Neuronal stem cell (in vitro differentiated cells): ENCODE data around the gene ATP2B3.
A peak's percentile ranks its signal among the peaks of the same experiment; 100 is the strongest.

ENCODE experiments used
- DNase-seq: peaks from one replicate; pipeline ENCODE4 v3.0.0-alpha.2; 2013; ENCODE audit warnings: low spot score
- H2AFZ ChIP-seq: one replicate; pipeline ENCODE4 v1.6.1; 2013; ENCODE audit warnings: mild to moderate bottlenecking, low read length, inconsistent platforms
- H2AK5ac ChIP-seq: 2 replicates; pipeline ENCODE4 v1.6.1; 2013; ENCODE audit warnings: low read depth, mild to moderate bottlenecking, inconsistent platforms, low read length, moderate library complexity, mixed read lengths
- H2BK120ac ChIP-seq: 2 replicates; pipeline ENCODE4 v1.6.1; 2013; ENCODE audit warnings: low read depth, mild to moderate bottlenecking, inconsistent platforms, low read length, moderate library complexity, mixed read lengths
- H2BK12ac ChIP-seq: one replicate; pipeline ENCODE4 v1.6.1; 2013; ENCODE audit warnings: low read length, inconsistent platforms
- H2BK15ac ChIP-seq: 2 replicates; pipeline ENCODE4 v1.6.1; 2013; ENCODE audit warnings: mild to moderate bottlenecking, low read length, inconsistent platforms, mixed read lengths
- H2BK5ac ChIP-seq: one replicate; pipeline ENCODE4 v1.6.1; 2013; ENCODE audit warnings: inconsistent platforms, mild to moderate bottlenecking, low read length, moderate library complexity
- H3K14ac ChIP-seq: one replicate; pipeline ENCODE4 v1.6.1; 2013; ENCODE audit warnings: low read length, inconsistent platforms
- H3K18ac ChIP-seq: 2 replicates; pipeline ENCODE4 v1.6.1; 2013; ENCODE audit warnings: low read length, inconsistent platforms
- H3K23ac ChIP-seq: 2 replicates; pipeline ENCODE4 v1.6.1; 2013; ENCODE audit warnings: low read depth, mild to moderate bottlenecking, mixed read lengths, low read length, inconsistent platforms; ENCODE audit not compliant: poor library complexity
- H3K27ac ChIP-seq: replicated peaks from 3 replicates; pipeline ENCODE4 v1.5.1; 2013; ENCODE audit warnings: low read length, inconsistent platforms
- H3K27me3 ChIP-seq, 3 experiments: 2 replicates each; pipeline ENCODE4 v1.6.1; 2013; ENCODE audit warnings: low read length in 3 of 3, mild to moderate bottlenecking in 2 of 3, inconsistent platforms in 1 of 3, low read depth in 1 of 3, mixed read lengths in 1 of 3, moderate library complexity in 1 of 3; ENCODE audit not compliant: control insufficient read depth in 3 of 3, insufficient read depth in 3 of 3
- H3K36me3 ChIP-seq, 2 donors: replicated peaks in 1 of 2; 2 replicates each; pipeline ENCODE4 v1.6.1; 2013; ENCODE audit warnings: low read length in 2 of 2; ENCODE audit not compliant: control insufficient read depth in 2 of 2, insufficient read depth in 2 of 2
- H3K4ac ChIP-seq: 2 replicates; pipeline ENCODE4 v1.6.1; 2013; ENCODE audit warnings: inconsistent platforms, mild to moderate bottlenecking, low read length, moderate library complexity
- H3K4me1 ChIP-seq, 2 donors: 1 replicate in 1 of 2; 2 replicates in 1 of 2; pipeline ENCODE4 v1.6.1; 2013; ENCODE audit warnings: low read length in 2 of 2, low read depth in 1 of 2; ENCODE audit not compliant: control insufficient read depth in 2 of 2, insufficient read depth in 1 of 2
- H3K4me2 ChIP-seq: one replicate; pipeline ENCODE4 v1.6.1; 2013; ENCODE audit warnings: mild to moderate bottlenecking, low read length, inconsistent platforms; ENCODE audit not compliant: insufficient read depth, poor library complexity, severe bottlenecking
- H3K4me3 ChIP-seq, 2 donors: 2 replicates each; pipeline ENCODE4 v1.5.1; 2013; ENCODE audit warnings: low read length in 2 of 2, mild to moderate bottlenecking in 2 of 2, inconsistent platforms in 1 of 2, moderate library complexity in 1 of 2
- H3K79me1 ChIP-seq: one replicate; pipeline ENCODE4 v1.6.1; 2013; ENCODE audit warnings: low read depth, mild to moderate bottlenecking, inconsistent platforms, low read length, moderate library complexity
- H3K9ac ChIP-seq: one replicate; pipeline ENCODE4 v1.6.1; 2013; ENCODE audit warnings: mild to moderate bottlenecking, low read depth, low read length, inconsistent platforms; ENCODE audit not compliant: poor library complexity
- H3K9me3 ChIP-seq, 2 donors: replicated peaks in 1 of 2; 2 replicates each; pipeline versions ENCODE3 to v1.6.1; 2013; ENCODE audit warnings: low read length in 2 of 2, mild to moderate bottlenecking in 2 of 2, inconsistent platforms in 1 of 2, low read depth in 1 of 2, mixed read lengths in 1 of 2, moderate library complexity in 1 of 2; ENCODE audit not compliant: control insufficient read depth in 2 of 2, insufficient read depth in 1 of 2
- H4K8ac ChIP-seq: one replicate; pipeline ENCODE4 v1.6.1; 2013; ENCODE audit warnings: low read depth, mild to moderate bottlenecking, inconsistent platforms, low read length, moderate library complexity
- H4K91ac ChIP-seq: one replicate; pipeline ENCODE4 v1.6.1; 2013; ENCODE audit warnings: low read length, low read depth, mild to moderate bottlenecking, inconsistent platforms; ENCODE audit not compliant: poor library complexity
- WGBS, 2 donors: extraction: QIAGEN DNeasy Blood & Tissue Kit; methylation state at CpG; one replicate each; pipeline ENCODE4 v1.1.7; 2013; ENCODE audit warnings: missing lambda C conversion rate in 2 of 2, mixed read lengths in 1 of 2; ENCODE audit not compliant: insufficient read length in 2 of 2, insufficient replicate concordance in 1 of 2; ENCODE audit errors: extremely low coverage in 2 of 2; 5-methylcytosine and 5-hydroxymethylcytosine counted together

ATP2B3 gene

DNA sequence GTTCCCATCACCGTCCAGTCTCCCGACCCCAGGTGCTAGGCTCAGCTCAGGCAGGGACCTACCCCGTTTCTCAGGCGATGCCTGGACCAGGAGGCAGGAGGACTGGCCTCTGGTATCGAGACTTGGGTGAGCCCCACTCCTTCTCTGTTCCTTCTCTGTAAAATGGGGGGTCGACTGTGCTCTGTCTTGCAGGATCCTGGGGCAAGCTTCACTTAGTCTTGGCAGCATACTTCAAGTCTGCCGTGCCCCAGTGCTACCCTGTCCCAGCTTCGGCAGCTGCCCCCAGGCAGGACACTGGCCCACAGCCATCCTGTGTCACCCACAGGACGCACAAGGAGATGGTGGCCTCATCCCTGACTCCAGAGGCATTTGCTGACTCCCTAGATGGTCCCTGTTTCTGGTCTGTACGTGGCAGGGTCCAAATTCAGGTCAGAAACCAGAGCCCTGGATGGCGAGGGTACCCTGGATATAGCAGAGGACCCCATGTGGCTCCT lies 40.0 kb upstream of the ATP2B3 start:
- Histone ChIP-seq H3K4me1 (peaks cover 0 to 6% of the 10 kb centered on the region in 2 donors), H2BK12ac (no peak overlapping the region), H4K91ac (no peak overlapping the region), H3K79me1 (no peaks in the 10 kb centered on the region), H2BK15ac (no peak overlapping the region), H3K27me3 (peaks cover 0 to 60% (median 8%) of the 10 kb centered on the region in 3 experiments), H3K14ac (no peak overlapping the region), H3K4me3 (no peak overlapping the region), H3K4ac (no peak overlapping the region), H3K18ac (no peak overlapping the region), H3K36me3 (no peaks in the 10 kb centered on the region), H4K8ac (no peak overlapping the region), H2AFZ (no peak overlapping the region), H3K9ac (no peak overlapping the region), H2BK120ac (no peak overlapping the region), H3K27ac (no peak overlapping the region), H3K4me2 (no peak overlapping the region), H3K9me3 (no peaks in the 10 kb centered on the region), H3K23ac (no peak overlapping the region), H2AK5ac (no peak overlapping the region), H2BK5ac (no peak overlapping the region)
- DNase-seq, result no peak
- WGBS, 2 donors, result no CpG with 5 or more reads among the region's 11 CpGs

- Histone ChIP-seq H3K36me3 (no peaks in the 10 kb centered on the region), H3K23ac (no peak overlapping the region), H3K14ac (no peak overlapping the region), H3K4me1 (peaks cover 0 to 6% of the 10 kb centered on the region in 2 donors), H2BK15ac (no peak overlapping the region), H3K18ac (no peak overlapping the region), H2AK5ac (no peak overlapping the region), H3K4me2 (no peak overlapping the region), H4K91ac (no peak overlapping the region), H3K79me1 (no peaks in the 10 kb centered on the region), H4K8ac (no peak overlapping the region), H3K9ac (no peak overlapping the region), H3K27me3 (peaks cover 0 to 61% (median 8%) of the 10 kb centered on the region in 3 experiments), H2BK12ac (no peak overlapping the region), H2AFZ (no peak overlapping the region), H3K4me3 (no peak overlapping the region), H3K4ac (no peak overlapping the region), H3K27ac (no peak overlapping the region), H2BK120ac (no peak overlapping the region), H3K9me3 (no peaks in the 10 kb centered on the region), H2BK5ac (no peak overlapping the region)
- WGBS, 2 donors, result no CpG with 5 or more reads among the region's 9 CpGs
- no peak for DNase-seq
Measured at GRCh38 chrX:153477901-153478300, 39.5 kb upstream of the ATP2B3 start.

- no CpG with 5 or more reads among the region's 16 CpGs for WGBS, 2 donors
- no peak overlapping the region for H3K4ac ChIP-seq
- H2BK5ac ChIP-seq, result no peak overlapping the region
- no peak overlapping the region for H3K23ac ChIP-seq
- peaks cover 0 to 6% of the 10 kb centered on the region in 2 donors for H3K4me1 ChIP-seq
- H3K9me3 ChIP-seq, result no peaks in the 10 kb centered on the region
- H3K27ac ChIP-seq, result no peak overlapping the region
- H2AK5ac ChIP-seq, result peak overlapping the region; percentile 74
- H2BK120ac ChIP-seq, result no peak overlapping the region
- no peak for DNase-seq
- H3K18ac ChIP-seq, result no peak overlapping the region
- H4K8ac ChIP-seq, result no peak overlapping the region
- H3K14ac ChIP-seq, result no peak overlapping the region
- H2AFZ ChIP-seq, result no peak overlapping the region
- H2BK12ac ChIP-seq, result no peak overlapping the region
- H2BK15ac ChIP-seq, result no peak overlapping the region
- H3K9ac ChIP-seq, result no peak overlapping the region
- H3K27me3 ChIP-seq, result peaks cover 0 to 58% (median 8%) of the 10 kb centered on the region in 3 experiments
- H3K79me1 ChIP-seq, result no peaks in the 10 kb centered on the region
- H3K4me3 ChIP-seq, result no peak overlapping the region
- no peaks in the 10 kb centered on the region for H3K36me3 ChIP-seq
- H4K91ac ChIP-seq, result no peak overlapping the region
- no peak overlapping the region for H3K4me2 ChIP-seq
Measured at GRCh38 chrX:153478746-153479145, 38.7 kb upstream of the ATP2B3 start.

GRCh38 chrX:153481043-153481442 lies 36.4 kb upstream of the ATP2B3 start:
- Histone ChIP-seq H3K14ac (no peak overlapping the region), H2BK12ac (no peak overlapping the region), H2AK5ac (no peak overlapping the region), H2BK5ac (no peak overlapping the region), H3K4me3 (no peak overlapping the region), H3K9me3 (no peaks in the 10 kb centered on the region), H3K4ac (no peak overlapping the region), H3K27me3 (peaks cover 0 to 54% (median 2%) of the 10 kb centered on the region in 3 experiments), H3K4me1 (no peaks in the 10 kb centered on the region), H3K79me1 (no peaks in the 10 kb centered on the region), H2BK120ac (no peak overlapping the region), H3K4me2 (no peak overlapping the region), H4K91ac (no peak overlapping the region), H3K9ac (no peak overlapping the region), H4K8ac (no peak overlapping the region), H3K18ac (no peak overlapping the region), H3K27ac (no peak overlapping the region), H3K23ac (no peak overlapping the region), H2AFZ (no peak overlapping the region), H3K36me3 (no peaks in the 10 kb centered on the region), H2BK15ac (peak overlapping the region; percentile 17)
- no CpG with 5 or more reads among the region's 13 CpGs for WGBS, 2 donors
- DNase-seq, result no peak
